Neuronal stem cell (in vitro differentiated cells): ENCODE data around the gene LTBP1.

Experiments used
- DNase-seq: peaks from one replicate; pipeline ENCODE4 v3.0.0-alpha.2; 2013; ENCODE audit warnings: low spot score
- H2AFZ ChIP-seq: one replicate; pipeline ENCODE4 v1.6.1; 2013; ENCODE audit warnings: mild to moderate bottlenecking, low read length, inconsistent platforms
- H2AK5ac ChIP-seq: 2 replicates; pipeline ENCODE4 v1.6.1; 2013; ENCODE audit warnings: low read depth, mild to moderate bottlenecking, inconsistent platforms, low read length, moderate library complexity, mixed read lengths
- H2BK120ac ChIP-seq: 2 replicates; pipeline ENCODE4 v1.6.1; 2013; ENCODE audit warnings: low read depth, mild to moderate bottlenecking, inconsistent platforms, low read length, moderate library complexity, mixed read lengths
- H2BK12ac ChIP-seq: one replicate; pipeline ENCODE4 v1.6.1; 2013; ENCODE audit warnings: low read length, inconsistent platforms
- H2BK15ac ChIP-seq: 2 replicates; pipeline ENCODE4 v1.6.1; 2013; ENCODE audit warnings: mild to moderate bottlenecking, low read length, inconsistent platforms, mixed read lengths
- H2BK5ac ChIP-seq: one replicate; pipeline ENCODE4 v1.6.1; 2013; ENCODE audit warnings: inconsistent platforms, mild to moderate bottlenecking, low read length, moderate library complexity
- H3K14ac ChIP-seq: one replicate; pipeline ENCODE4 v1.6.1; 2013; ENCODE audit warnings: low read length, inconsistent platforms
- H3K18ac ChIP-seq: 2 replicates; pipeline ENCODE4 v1.6.1; 2013; ENCODE audit warnings: low read length, inconsistent platforms
- H3K23ac ChIP-seq: 2 replicates; pipeline ENCODE4 v1.6.1; 2013; ENCODE audit warnings: low read depth, mild to moderate bottlenecking, mixed read lengths, low read length, inconsistent platforms; ENCODE audit not compliant: poor library complexity
- H3K27ac ChIP-seq: replicated peaks from 3 replicates; pipeline ENCODE4 v1.5.1; 2013; ENCODE audit warnings: low read length, inconsistent platforms
- H3K27me3 ChIP-seq, 3 experiments: 2 replicates each; pipeline ENCODE4 v1.6.1; 2013; ENCODE audit warnings: low read length in 3 of 3, mild to moderate bottlenecking in 2 of 3, inconsistent platforms in 1 of 3, low read depth in 1 of 3, mixed read lengths in 1 of 3, moderate library complexity in 1 of 3; ENCODE audit not compliant: control insufficient read depth in 3 of 3, insufficient read depth in 3 of 3
- H3K36me3 ChIP-seq, 2 donors: replicated peaks in 1 of 2; 2 replicates each; pipeline ENCODE4 v1.6.1; 2013; ENCODE audit warnings: low read length in 2 of 2; ENCODE audit not compliant: control insufficient read depth in 2 of 2, insufficient read depth in 2 of 2
- H3K4ac ChIP-seq: 2 replicates; pipeline ENCODE4 v1.6.1; 2013; ENCODE audit warnings: inconsistent platforms, mild to moderate bottlenecking, low read length, moderate library complexity
- H3K4me1 ChIP-seq, 2 donors: 1 replicate in 1 of 2; 2 replicates in 1 of 2; pipeline ENCODE4 v1.6.1; 2013; ENCODE audit warnings: low read length in 2 of 2, low read depth in 1 of 2; ENCODE audit not compliant: control insufficient read depth in 2 of 2, insufficient read depth in 1 of 2
- H3K4me2 ChIP-seq: one replicate; pipeline ENCODE4 v1.6.1; 2013; ENCODE audit warnings: mild to moderate bottlenecking, low read length, inconsistent platforms; ENCODE audit not compliant: insufficient read depth, poor library complexity, severe bottlenecking
- H3K4me3 ChIP-seq, 2 donors: 2 replicates each; pipeline ENCODE4 v1.5.1; 2013; ENCODE audit warnings: low read length in 2 of 2, mild to moderate bottlenecking in 2 of 2, inconsistent platforms in 1 of 2, moderate library complexity in 1 of 2
- H3K79me1 ChIP-seq: one replicate; pipeline ENCODE4 v1.6.1; 2013; ENCODE audit warnings: low read depth, mild to moderate bottlenecking, inconsistent platforms, low read length, moderate library complexity
- H3K9ac ChIP-seq: one replicate; pipeline ENCODE4 v1.6.1; 2013; ENCODE audit warnings: mild to moderate bottlenecking, low read depth, low read length, inconsistent platforms; ENCODE audit not compliant: poor library complexity
- H3K9me3 ChIP-seq, 2 donors: replicated peaks in 1 of 2; 2 replicates each; pipeline versions ENCODE3 to v1.6.1; 2013; ENCODE audit warnings: low read length in 2 of 2, mild to moderate bottlenecking in 2 of 2, inconsistent platforms in 1 of 2, low read depth in 1 of 2, mixed read lengths in 1 of 2, moderate library complexity in 1 of 2; ENCODE audit not compliant: control insufficient read depth in 2 of 2, insufficient read depth in 1 of 2
- H4K8ac ChIP-seq: one replicate; pipeline ENCODE4 v1.6.1; 2013; ENCODE audit warnings: low read depth, mild to moderate bottlenecking, inconsistent platforms, low read length, moderate library complexity
- H4K91ac ChIP-seq: one replicate; pipeline ENCODE4 v1.6.1; 2013; ENCODE audit warnings: low read length, low read depth, mild to moderate bottlenecking, inconsistent platforms; ENCODE audit not compliant: poor library complexity
- WGBS, 2 donors: extraction: QIAGEN DNeasy Blood & Tissue Kit; methylation state at CpG; one replicate each; pipeline ENCODE4 v1.1.7; 2013; ENCODE audit warnings: missing lambda C conversion rate in 2 of 2, mixed read lengths in 1 of 2; ENCODE audit not compliant: insufficient read length in 2 of 2, insufficient replicate concordance in 1 of 2; ENCODE audit errors: extremely low coverage in 2 of 2; 5-methylcytosine and 5-hydroxymethylcytosine counted together

Gene LTBP1

GRCh38 chr2:33158482-33159003 lies 211.8 kb downstream of the LTBP1 start:
- H3K4me1 ChIP-seq, result peaks cover 0 to 1% of the 10 kb centered on the region in 2 donors
- no peak overlapping the region for H2BK12ac ChIP-seq
- H2BK15ac ChIP-seq, result no peak overlapping the region
- H3K79me1 ChIP-seq, result no peaks in the 10 kb centered on the region
- H2AK5ac ChIP-seq, result no peak overlapping the region
- H3K14ac ChIP-seq, result no peak overlapping the region
- H3K9ac ChIP-seq, result no peak overlapping the region
- H3K18ac ChIP-seq, result no peak overlapping the region
- H3K23ac ChIP-seq, result no peak overlapping the region
- H3K4me3 ChIP-seq, result no peak overlapping the region
- H3K4me2 ChIP-seq, result no peak overlapping the region
- no peaks in the 10 kb centered on the region for H3K27me3 ChIP-seq
- WGBS, 2 donors, result no CpG with 5 or more reads among the region's 3 CpGs
- no peak overlapping the region for H3K4ac ChIP-seq
- DNase-seq, result no peak
- H2BK5ac ChIP-seq, result no peak overlapping the region
- H4K91ac ChIP-seq, result no peak overlapping the region
- no peak overlapping the region for H2BK120ac ChIP-seq
- no peaks in the 10 kb centered on the region for H3K9me3 ChIP-seq
- no peak overlapping the region for H2AFZ ChIP-seq
- H3K36me3 ChIP-seq, result peaks cover 0 to 2% of the 10 kb centered on the region in 2 donors
- H4K8ac ChIP-seq, result no peak overlapping the region
- no peak overlapping the region for H3K27ac ChIP-seq

- Histone ChIP-seq H3K4me2 (no peak overlapping the region), H4K8ac (no peak overlapping the region), H4K91ac (no peak overlapping the region), H3K36me3 (peaks cover 0 to 2% of the 10 kb centered on the region in 2 donors), H3K4me1 (peaks cover 0 to 1% of the 10 kb centered on the region in 2 donors), H2BK12ac (no peak overlapping the region), H3K79me1 (no peaks in the 10 kb centered on the region), H2BK120ac (no peak overlapping the region), H3K9ac (no peak overlapping the region), H2AFZ (no peak overlapping the region), H3K27me3 (no peaks in the 10 kb centered on the region), H3K9me3 (no peaks in the 10 kb centered on the region), H3K4me3 (no peak overlapping the region), H2BK5ac (no peak overlapping the region), H2BK15ac (no peak overlapping the region), H3K4ac (no peak overlapping the region), H3K23ac (no peak overlapping the region), H2AK5ac (no peak overlapping the region), H3K18ac (no peak overlapping the region), H3K27ac (no peak overlapping the region), H3K14ac (no peak overlapping the region)
- no CpG with 5 or more reads among the region's 5 CpGs for WGBS, 2 donors
- no peak for DNase-seq
Observed at GRCh38 chr2:33160191-33160590, 213.4 kb downstream of the LTBP1 start.

- no peak overlapping the region for H2BK12ac ChIP-seq
- H2AFZ ChIP-seq, result no peak overlapping the region
- no peak overlapping the region for H3K23ac ChIP-seq
- H2AK5ac ChIP-seq, result no peak overlapping the region
- no peaks in the 10 kb centered on the region for H3K27me3 ChIP-seq
- H3K4me3 ChIP-seq, result no peak overlapping the region
- no peaks in the 10 kb centered on the region for H3K79me1 ChIP-seq
- DNase-seq, result no peak
- no peak overlapping the region for H2BK120ac ChIP-seq
- no peak overlapping the region for H3K18ac ChIP-seq
- no peak overlapping the region for H4K8ac ChIP-seq
- H2BK5ac ChIP-seq, result no peak overlapping the region
- H3K9me3 ChIP-seq, result no peaks in the 10 kb centered on the region
- no peak overlapping the region for H3K4ac ChIP-seq
- no peak overlapping the region for H3K4me2 ChIP-seq
- no peak overlapping the region for H3K9ac ChIP-seq
- H3K4me1 ChIP-seq, result no peaks in the 10 kb centered on the region
- no CpG with 5 or more reads among the region's 5 CpGs for WGBS, 2 donors
- H3K27ac ChIP-seq, result no peak overlapping the region
- H3K36me3 ChIP-seq, result no peaks in the 10 kb centered on the region
- H2BK15ac ChIP-seq, result no peak overlapping the region
- H4K91ac ChIP-seq, result no peak overlapping the region
- no peak overlapping the region for H3K14ac ChIP-seq
Observed at GRCh38 chr2:33166287-33166881, 219.6 kb downstream of the LTBP1 start.

GRCh38 chr2:33167622-33168245 lies 221.0 kb downstream of the LTBP1 start:
- Histone ChIP-seq H2BK15ac (no peak overlapping the region), H3K18ac (no peak overlapping the region), H2BK120ac (no peak overlapping the region), H2BK5ac (no peak overlapping the region), H3K27me3 (no peaks in the 10 kb centered on the region), H2AK5ac (no peak overlapping the region), H3K9me3 (no peaks in the 10 kb centered on the region), H3K36me3 (no peaks in the 10 kb centered on the region), H3K14ac (no peak overlapping the region), H3K23ac (no peak overlapping the region), H4K91ac (no peak overlapping the region), H3K79me1 (no peaks in the 10 kb centered on the region), H3K4me2 (no peak overlapping the region), H3K4me3 (no peak overlapping the region), H3K4ac (no peak overlapping the region), H2AFZ (no peak overlapping the region), H3K27ac (no peak overlapping the region), H3K4me1 (no peaks in the 10 kb centered on the region), H3K9ac (no peak overlapping the region), H2BK12ac (no peak overlapping the region), H4K8ac (no peak overlapping the region)
- DNase-seq, result no peak
- 100% methylated on average over 1 of the region's 3 CpGs for WGBS, 2 donors
